UCSD-AML1 (cell line): ENCODE data around the gene GFPT1.

Experiments used
- DNase-seq: peaks from one replicate; lab custom pipeline; 2025; ENCODE audit not compliant: unreplicated experiment; lab: John Stamatoyannopoulos, UW

GFPT1 gene

GRCh38 chr2:69292256-69292655 lies 94.8 kb downstream of the GFPT1 start:
- no peak for DNase-seq

GRCh38 chr2:69291721-69292120 lies 95.3 kb downstream of the GFPT1 start:
- no peak for DNase-seq

- no peak for DNase-seq
These were observed 95.9 kb downstream of the GFPT1 start for GRCh38 chr2:69291004-69291650.

- DNase-seq, result no peak
These were observed 98.6 kb downstream of the GFPT1 start for GRCh38 chr2:69288429-69288828.

GRCh38 chr2:69287544-69287943 lies 99.5 kb downstream of the GFPT1 start:
- no peak for DNase-seq

- DNase-seq, result no peak
These were observed 101.6 kb downstream of the GFPT1 start for GRCh38 chr2:69285379-69285894.

- no peak for DNase-seq
These were observed 106.1 kb downstream of the GFPT1 start for GRCh38 chr2:69280796-69281412.

- DNase-seq, result no peak
These were observed 106.9 kb downstream of the GFPT1 start for GRCh38 chr2:69279931-69280681.

GRCh38 chr2:69279211-69279610 lies 107.8 kb downstream of the GFPT1 start:
- DNase-seq, result no peak

- DNase-seq, result no peak
These were observed 108.7 kb downstream of the GFPT1 start for GRCh38 chr2:69278366-69278765.

GRCh38 chr2:69275490-69275889 lies 111.5 kb downstream of the GFPT1 start:
- DNase-seq, result no peak

GRCh38 chr2:69272803-69273471 lies 114.1 kb downstream of the GFPT1 start:
- peak; percentile 53 for DNase-seq

- no peak for DNase-seq
These were observed 115.2 kb downstream of the GFPT1 start for GRCh38 chr2:69271831-69272257.
